Effector memory CD4-positive, alpha-beta T cell (primary cell): ENCODE results near the gene MRPL11.

Experiments
- DNase-seq, 3 donors: peaks; one replicate each; pipeline ENCODE4 v3.0.0-alpha.2; 2020
- H3K27ac ChIP-seq: 2 replicates; pipeline ENCODE4 v1.7.0; 2013; ENCODE audit warnings: mild to moderate bottlenecking, low read length, moderate library complexity; ENCODE audit not compliant: insufficient read depth, poor library complexity, severe bottlenecking
- H3K27me3 ChIP-seq: replicated peaks from 2 replicates; pipeline ENCODE4 v1.7.0; 2013; ENCODE audit warnings: mild to moderate bottlenecking, low read length; ENCODE audit not compliant: insufficient read depth, control insufficient read depth, poor library complexity, severe bottlenecking
- H3K36me3 ChIP-seq: 2 replicates; pipeline ENCODE4 v1.7.0; 2013; ENCODE audit warnings: mild to moderate bottlenecking, low read length, moderate library complexity; ENCODE audit not compliant: control insufficient read depth, insufficient read depth
- H3K4me1 ChIP-seq: 2 replicates; pipeline ENCODE4 v1.7.0; 2013; ENCODE audit warnings: low read length, mild to moderate bottlenecking; ENCODE audit not compliant: control insufficient read depth, insufficient read depth, poor library complexity, severe bottlenecking
- H3K4me3 ChIP-seq: 2 replicates; pipeline ENCODE4 v1.7.0; 2013; ENCODE audit warnings: low read length, low read depth, mild to moderate bottlenecking; ENCODE audit not compliant: insufficient read depth, poor library complexity, severe bottlenecking
- H3K9me3 ChIP-seq: 2 replicates; pipeline ENCODE4 v1.7.0; 2013; ENCODE audit warnings: mild to moderate bottlenecking, low read length, moderate library complexity; ENCODE audit not compliant: control insufficient read depth

The MRPL11 gene

GRCh38 chr11:66408488-66409214 lies 30.0 kb downstream of the MRPL11 start:
- Histone ChIP-seq H3K36me3 (no peaks in the 10 kb centered on the region), H3K4me1 (peaks cover 8% of the 10 kb centered on the region), H3K27ac (no peak overlapping the region), H3K27me3 (no peaks in the 10 kb centered on the region), H3K9me3 (no peaks in the 10 kb centered on the region), H3K4me3 (peak overlapping the region; percentile 59)
- peak; percentile 79 to 87 (median 81) for DNase-seq

- no peaks in the 10 kb centered on the region for H3K27me3 ChIP-seq
- no peak for DNase-seq
- no peak overlapping the region for H3K4me3 ChIP-seq
- no peak overlapping the region for H3K27ac ChIP-seq
- H3K36me3 ChIP-seq: no peaks in the 10 kb centered on the region
- H3K9me3 ChIP-seq: no peaks in the 10 kb centered on the region
- peaks cover 8% of the 10 kb centered on the region for H3K4me1 ChIP-seq
Measured at GRCh38 chr11:66407651-66408050, 31.0 kb downstream of the MRPL11 start.

GRCh38 chr11:66393954-66394353 lies 44.7 kb downstream of the MRPL11 start:
- H3K27me3 ChIP-seq: no peaks in the 10 kb centered on the region

DNA sequence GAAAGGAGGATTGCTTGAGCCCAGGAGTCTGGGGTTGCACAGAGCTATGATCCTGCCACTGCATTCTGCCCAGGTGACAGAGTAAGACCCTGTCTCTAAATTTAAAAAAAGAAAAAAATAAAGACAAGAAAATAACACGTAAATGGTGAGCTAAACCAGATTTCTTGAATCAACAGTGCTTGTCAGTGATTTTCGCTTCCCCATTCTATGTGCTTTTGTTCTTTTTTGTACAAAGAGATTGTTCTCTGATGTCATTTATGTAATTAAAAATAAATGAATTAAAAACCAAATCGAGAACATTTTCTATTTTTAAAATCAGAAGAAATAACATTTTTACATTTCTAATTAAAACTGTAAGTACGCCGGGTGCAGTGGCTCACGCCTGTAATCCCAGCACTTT lies 47.3 kb downstream of the MRPL11 start:
- DNase-seq: no peak
- no peak overlapping the region for H3K4me3 ChIP-seq
- H3K4me1 ChIP-seq: peaks cover under 1% of the 10 kb centered on the region
- H3K27ac ChIP-seq: no peak overlapping the region
- no peaks in the 10 kb centered on the region for H3K27me3 ChIP-seq
- no peaks in the 10 kb centered on the region for H3K9me3 ChIP-seq
- H3K36me3 ChIP-seq: no peaks in the 10 kb centered on the region

More at GRCh38 chr11:66393954-66394353, 44.7 kb downstream of the MRPL11 start:
- Histone ChIP-seq H3K9me3 (no peaks in the 10 kb centered on the region), H3K36me3 (no peaks in the 10 kb centered on the region), H3K27ac (no peak overlapping the region), H3K4me3 (no peak overlapping the region), H3K4me1 (no peaks in the 10 kb centered on the region)
- DNase-seq: no peak

DNA sequence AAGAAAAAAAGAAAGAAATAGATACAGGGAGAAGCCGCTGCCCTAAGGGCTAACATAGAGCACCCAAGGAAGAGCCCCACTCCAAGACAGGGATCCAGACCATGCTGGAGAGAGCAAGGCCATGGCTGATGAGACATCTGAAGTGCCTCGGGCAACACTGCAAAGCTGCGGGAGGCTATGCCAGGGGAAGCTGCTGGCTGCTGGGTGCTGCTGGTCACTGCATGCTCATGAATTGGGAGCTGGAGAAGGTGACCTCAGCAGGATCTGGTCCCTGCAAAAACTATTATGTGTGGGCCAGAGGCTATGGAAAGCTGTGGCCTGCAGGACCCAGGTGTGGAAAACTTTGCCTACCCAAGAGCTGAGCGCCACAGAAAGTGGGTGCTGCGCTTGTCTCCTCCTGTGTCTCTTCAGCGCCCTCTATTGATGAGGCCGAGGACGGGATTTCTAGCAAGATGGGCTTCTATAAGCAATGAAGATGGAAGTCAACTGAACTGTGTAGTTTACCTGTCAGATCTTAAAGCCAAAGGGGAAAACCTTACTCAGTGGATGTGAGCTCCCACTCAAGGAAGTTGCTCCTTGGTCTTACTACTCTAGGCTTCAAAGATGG lies 49.8 kb downstream of the MRPL11 start:
- H3K9me3 ChIP-seq: no peaks in the 10 kb centered on the region
- H3K27me3 ChIP-seq: no peaks in the 10 kb centered on the region
- H3K36me3 ChIP-seq: no peaks in the 10 kb centered on the region
- H3K4me3 ChIP-seq: no peak overlapping the region
- H3K4me1 ChIP-seq: peaks cover 5% of the 10 kb centered on the region
- no peak overlapping the region for H3K27ac ChIP-seq
- DNase-seq: peak in 2 of 3 donors; percentile 38 to 48

DNA sequence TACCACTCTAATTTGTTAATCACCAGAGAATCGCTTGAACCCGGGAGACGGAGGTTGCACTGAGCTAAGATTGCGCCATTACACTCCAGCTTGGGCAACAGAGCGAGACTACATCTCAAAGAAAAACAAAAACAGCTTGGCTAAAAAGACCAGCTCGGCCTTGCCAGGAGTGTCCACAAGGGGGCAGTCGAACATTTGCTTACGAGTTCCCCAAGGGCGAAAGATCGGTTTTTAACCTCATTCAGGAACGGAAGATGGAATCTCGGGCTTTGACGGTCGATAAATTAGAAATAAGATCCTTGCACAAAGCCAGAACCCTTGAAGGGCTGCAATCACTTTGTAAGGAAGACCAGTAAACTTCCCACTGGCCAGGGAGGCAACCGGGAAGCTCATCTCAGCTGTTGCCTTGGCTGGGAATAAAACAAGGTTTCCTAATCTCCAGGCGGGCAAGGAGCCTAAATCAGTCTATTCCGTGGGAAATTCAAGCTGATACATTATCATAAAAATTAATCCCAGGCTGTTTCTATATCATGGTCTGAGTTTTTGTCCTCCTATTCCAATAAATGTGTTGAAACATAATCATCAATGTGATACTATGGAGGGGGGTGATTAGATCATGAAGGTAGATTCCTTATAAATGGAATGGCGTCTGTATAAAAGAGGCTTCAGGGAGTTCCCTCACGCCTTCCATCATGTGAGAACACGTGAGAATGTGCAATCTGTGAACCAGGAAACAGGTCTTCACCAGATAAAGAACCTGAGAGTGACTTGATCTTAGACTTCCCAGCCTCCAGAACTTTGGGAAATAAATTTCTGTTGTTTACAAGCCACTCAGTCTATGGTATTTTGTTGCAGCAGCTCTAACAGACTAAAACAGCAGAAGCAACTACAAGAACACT lies 52.2 kb downstream of the MRPL11 start:
- peak; percentile 46 to 68 (median 62) for DNase-seq
- no peaks in the 10 kb centered on the region for H3K27me3 ChIP-seq
- no peak overlapping the region for H3K27ac ChIP-seq
- H3K36me3 ChIP-seq: no peaks in the 10 kb centered on the region
- no peak overlapping the region for H3K4me3 ChIP-seq
- no peaks in the 10 kb centered on the region for H3K9me3 ChIP-seq
- H3K4me1 ChIP-seq: peaks cover 5% of the 10 kb centered on the region
